Trophoblast cell (in vitro differentiated cells and primary cell): ENCODE data around the gene YKT6.

Source experiments
- DNase-seq, 2 donors: peaks; one replicate each; pipeline ENCODE4 v3.0.0-alpha.2; 2016
- H2AFZ ChIP-seq: 2 replicates; pipeline ENCODE4 v1.6.1; 2013; ENCODE audit warnings: low read length, moderate library complexity, mild to moderate bottlenecking; ENCODE audit not compliant: insufficient read depth, poor library complexity
- H2AK5ac ChIP-seq: 2 replicates; pipeline ENCODE4 v1.6.1; 2013; ENCODE audit warnings: mild to moderate bottlenecking, low read length
- H2BK120ac ChIP-seq: 2 replicates; pipeline ENCODE4 v1.6.1; 2013; ENCODE audit warnings: low read length, mild to moderate bottlenecking, moderate library complexity; ENCODE audit not compliant: insufficient read depth, poor library complexity
- H2BK12ac ChIP-seq: 2 replicates; pipeline ENCODE4 v1.6.1; 2013; ENCODE audit warnings: mild to moderate bottlenecking, low read length, moderate library complexity
- H2BK5ac ChIP-seq: 2 replicates; pipeline ENCODE4 v1.6.1; 2013; ENCODE audit warnings: low read length, low read depth, moderate library complexity, mild to moderate bottlenecking; ENCODE audit not compliant: poor library complexity
- H3K14ac ChIP-seq: 2 replicates; pipeline ENCODE4 v1.6.1; 2013; ENCODE audit warnings: mild to moderate bottlenecking, low read length
- H3K18ac ChIP-seq: 2 replicates; pipeline ENCODE4 v1.6.1; 2013; ENCODE audit warnings: mild to moderate bottlenecking, low read length
- H3K23ac ChIP-seq: 2 replicates; pipeline ENCODE4 v1.6.1; 2013; ENCODE audit warnings: low read length
- H3K27ac ChIP-seq: 2 replicates; pipeline ENCODE4 v1.5.1; 2013; ENCODE audit warnings: low read depth, mild to moderate bottlenecking, inconsistent platforms, low read length, moderate library complexity
- H3K27me3 ChIP-seq: 2 replicates; pipeline ENCODE4 v1.6.1; 2013; ENCODE audit warnings: inconsistent platforms, mild to moderate bottlenecking, low read length, moderate library complexity; ENCODE audit not compliant: insufficient read depth
- H3K36me3 ChIP-seq, 2 experiments: 1 replicate in 1 of 2; 2 replicates in 1 of 2; pipeline ENCODE4 v1.6.1; 2013; ENCODE audit warnings: low read length in 2 of 2, mild to moderate bottlenecking in 2 of 2, moderate library complexity in 1 of 2; ENCODE audit not compliant: insufficient read depth in 2 of 2, control insufficient read depth in 1 of 2
- H3K4ac ChIP-seq: 2 replicates; pipeline ENCODE4 v1.6.1; 2013; ENCODE audit warnings: low read depth, mild to moderate bottlenecking, low read length, moderate library complexity
- H3K4me1 ChIP-seq, 2 experiments: 1 replicate in 1 of 2; 2 replicates in 1 of 2; pipeline ENCODE4 v1.6.1; 2013; ENCODE audit warnings: low read length in 2 of 2, mild to moderate bottlenecking in 2 of 2, moderate library complexity in 1 of 2; ENCODE audit not compliant: insufficient read depth in 2 of 2, control insufficient read depth in 1 of 2
- H3K4me2 ChIP-seq: 2 replicates; pipeline ENCODE4 v1.6.1; 2013; ENCODE audit warnings: inconsistent platforms, mild to moderate bottlenecking, low read length, moderate library complexity
- H3K4me3 ChIP-seq: 2 replicates; pipeline ENCODE4 v1.5.1; 2013; ENCODE audit warnings: mild to moderate bottlenecking, low read depth, low read length, inconsistent platforms
- H3K79me1 ChIP-seq: one replicate; pipeline ENCODE4 v1.6.1; 2013; ENCODE audit warnings: low read length
- H3K79me2 ChIP-seq: 2 replicates; pipeline ENCODE4 v1.6.1; 2013; ENCODE audit warnings: low read length, mild to moderate bottlenecking; ENCODE audit not compliant: control insufficient read depth, insufficient read depth, poor library complexity
- H3K9ac ChIP-seq: 2 replicates; pipeline ENCODE4 v1.6.1; 2013; ENCODE audit warnings: mild to moderate bottlenecking, low read length
- H3K9me3 ChIP-seq: 2 replicates; pipeline ENCODE4 v1.6.1; 2013; ENCODE audit warnings: low read depth, mild to moderate bottlenecking, control low read depth, inconsistent platforms, low read length; ENCODE audit not compliant: insufficient read depth
- H4K12ac ChIP-seq: 2 replicates; pipeline ENCODE4 v1.6.1; 2013; ENCODE audit warnings: low read depth, mild to moderate bottlenecking, low read length, moderate library complexity
- H4K8ac ChIP-seq: 2 replicates; pipeline ENCODE4 v1.6.1; 2013; ENCODE audit warnings: low read depth, mild to moderate bottlenecking, low read length, moderate library complexity
- H4K91ac ChIP-seq: one replicate; pipeline ENCODE4 v1.6.1; 2013; ENCODE audit warnings: low read depth, mild to moderate bottlenecking, low read length, moderate library complexity
- WGBS: extraction: QIAGEN DNeasy Blood & Tissue Kit; methylation state at CpG from one replicate; pipeline ENCODE4 v1.1.7; 2013; ENCODE audit warnings: missing lambda C conversion rate; ENCODE audit not compliant: insufficient read length, insufficient coverage; ENCODE audit errors: extremely low coverage; 5-methylcytosine and 5-hydroxymethylcytosine counted together

Gene YKT6

GRCh38 chr7:44223362-44224079, 22.7 kb downstream of the YKT6 start:
- Histone ChIP-seq H3K27ac (no peak overlapping the region), H3K9ac (no peak overlapping the region), H3K4me2 (no peak overlapping the region), H3K18ac (no peak overlapping the region), H3K4ac (no peak overlapping the region), H2BK5ac (no peak overlapping the region), H3K79me2 (no peaks in the 10 kb centered on the region), H4K91ac (no peak overlapping the region), H3K27me3 (no peaks in the 10 kb centered on the region), H3K79me1 (no peaks in the 10 kb centered on the region), H3K9me3 (peaks cover 2% of the 10 kb centered on the region), H2BK120ac (no peak overlapping the region), H2BK12ac (no peak overlapping the region), H3K14ac (no peak overlapping the region), H3K36me3 (no peaks in the 10 kb centered on the region), H3K23ac (no peak overlapping the region), H2AK5ac (no peak overlapping the region), H3K4me1 (no peaks in the 10 kb centered on the region), H4K12ac (no peak overlapping the region), H3K4me3 (no peak overlapping the region), H4K8ac (no peak overlapping the region), H2AFZ (no peak overlapping the region)
- no peak for DNase-seq
- no CpG with 5 or more reads among the region's 5 CpGs for WGBS

DNA sequence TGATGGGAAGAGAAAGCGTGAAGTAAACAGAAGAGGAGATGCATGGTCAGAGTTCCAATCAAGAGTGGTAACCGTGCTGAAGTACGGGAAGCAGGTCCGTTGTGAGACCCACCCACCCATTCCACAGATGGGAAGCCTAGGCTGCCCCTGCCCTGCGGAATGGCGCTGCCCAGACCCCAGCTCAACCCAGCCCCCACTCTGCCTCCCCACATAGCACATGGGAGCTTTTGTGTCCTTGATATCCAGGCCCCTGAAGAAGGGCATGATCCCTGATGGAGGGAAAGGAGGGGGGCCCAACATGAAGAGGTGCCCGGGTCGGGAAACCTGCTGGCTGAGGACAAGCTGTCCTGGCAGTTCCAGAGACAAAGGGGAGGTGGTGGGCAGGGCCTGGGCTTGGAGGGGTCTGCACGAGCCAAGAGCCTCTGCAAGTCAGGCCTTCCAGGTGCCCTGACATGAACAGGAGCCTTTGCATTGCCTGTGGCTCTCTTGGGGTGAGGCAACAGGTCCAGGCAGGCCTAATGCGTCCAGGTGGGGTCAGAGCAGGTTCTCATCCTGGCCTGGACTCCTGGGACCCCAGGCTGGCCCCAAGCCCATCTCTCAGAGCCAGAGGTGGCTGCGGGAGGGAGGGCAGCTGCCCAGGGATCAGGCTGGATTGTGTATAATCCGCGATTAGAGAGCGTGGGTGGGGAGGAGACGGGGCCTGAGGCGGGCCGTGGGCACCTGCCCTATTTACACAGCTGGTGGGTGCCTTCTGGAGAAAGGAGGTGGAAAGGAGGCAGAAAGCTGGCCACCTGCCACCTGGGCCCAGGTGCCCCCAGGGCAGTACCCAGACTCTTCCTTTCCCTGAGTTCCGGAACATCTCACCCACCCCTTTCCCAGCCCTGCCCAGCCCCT, 23.5 kb downstream of the YKT6 start:
- Histone ChIP-seq H3K4ac (no peak overlapping the region), H2BK12ac (no peak overlapping the region), H2AK5ac (no peak overlapping the region), H2BK120ac (no peak overlapping the region), H3K27ac (no peak overlapping the region), H3K27me3 (no peaks in the 10 kb centered on the region), H3K4me2 (no peak overlapping the region), H4K8ac (no peak overlapping the region), H4K91ac (no peak overlapping the region), H3K9me3 (peaks cover 2% of the 10 kb centered on the region), H3K9ac (no peak overlapping the region), H3K4me1 (no peaks in the 10 kb centered on the region), H2BK5ac (no peak overlapping the region), H4K12ac (no peak overlapping the region), H3K79me2 (no peaks in the 10 kb centered on the region), H3K23ac (no peak overlapping the region), H3K18ac (no peak overlapping the region), H3K4me3 (no peak overlapping the region), H3K36me3 (no peaks in the 10 kb centered on the region), H3K14ac (no peak overlapping the region), H2AFZ (no peak overlapping the region), H3K79me1 (no peaks in the 10 kb centered on the region)
- no peak for DNase-seq
- WGBS: 100% methylated on average over 1 of the region's 18 CpGs

- Histone ChIP-seq H3K9me3 (peaks cover 2% of the 10 kb centered on the region), H3K23ac (no peak overlapping the region), H3K36me3 (no peaks in the 10 kb centered on the region), H3K79me2 (no peaks in the 10 kb centered on the region), H2BK12ac (no peak overlapping the region), H3K18ac (no peak overlapping the region), H3K27ac (no peak overlapping the region), H4K12ac (no peak overlapping the region), H2BK5ac (no peak overlapping the region), H4K8ac (no peak overlapping the region), H3K4me3 (no peak overlapping the region), H3K4me2 (no peak overlapping the region), H3K79me1 (no peaks in the 10 kb centered on the region), H4K91ac (no peak overlapping the region), H3K4ac (no peak overlapping the region), H2AK5ac (no peak overlapping the region), H2BK120ac (no peak overlapping the region), H3K9ac (no peak overlapping the region), H3K14ac (no peak overlapping the region), H2AFZ (no peak overlapping the region), H3K4me1 (no peaks in the 10 kb centered on the region), H3K27me3 (no peaks in the 10 kb centered on the region)
- WGBS: no CpG with 5 or more reads among the region's 10 CpGs
- DNase-seq: no peak
Measured at GRCh38 chr7:44224974-44225565, 24.3 kb downstream of the YKT6 start.

GRCh38 chr7:44225566-44226395, 25.0 kb downstream of the YKT6 start:
- no peak overlapping the region for H3K27ac ChIP-seq
- WGBS: no CpG with 5 or more reads among the region's 26 CpGs

More at GRCh38 chr7:44225566-44226395, 25.0 kb downstream of the YKT6 start:
- Histone ChIP-seq H3K4me1 (no peaks in the 10 kb centered on the region), H2AFZ (no peak overlapping the region), H4K12ac (no peak overlapping the region), H3K18ac (no peak overlapping the region), H3K9me3 (peaks cover 2% of the 10 kb centered on the region), H3K79me1 (no peaks in the 10 kb centered on the region), H2BK120ac (no peak overlapping the region), H2AK5ac (no peak overlapping the region), H2BK5ac (no peak overlapping the region), H3K9ac (no peak overlapping the region), H3K4me3 (no peak overlapping the region), H3K23ac (no peak overlapping the region), H3K79me2 (no peaks in the 10 kb centered on the region), H4K91ac (no peak overlapping the region), H2BK12ac (no peak overlapping the region), H3K4me2 (no peak overlapping the region), H3K27me3 (no peaks in the 10 kb centered on the region), H3K4ac (no peak overlapping the region), H3K14ac (no peak overlapping the region), H3K36me3 (no peaks in the 10 kb centered on the region), H4K8ac (no peak overlapping the region)
- peak in 1 of 2 donors; percentile 13 for DNase-seq
